GM18498 (cell line): ENCODE results near the gene ABLIM2.
A peak's percentile ranks its signal among the peaks of the same experiment; 100 is the strongest.
"Not testable (repeated sequence)": the region's sequence is repeated elsewhere in the genome, so short reads cannot be mapped to it uniquely, and the experiment has no call there.

ENCODE experiments used
- ATAC-seq: cut with Tn5 transposase; IDR thresholded peaks from one replicate; pipeline ENCODE4 v1.9.1; 2021; ENCODE audit warnings: mild to moderate bottlenecking, moderate library complexity; ENCODE audit not compliant: unreplicated experiment

ABLIM2 gene

DNA sequence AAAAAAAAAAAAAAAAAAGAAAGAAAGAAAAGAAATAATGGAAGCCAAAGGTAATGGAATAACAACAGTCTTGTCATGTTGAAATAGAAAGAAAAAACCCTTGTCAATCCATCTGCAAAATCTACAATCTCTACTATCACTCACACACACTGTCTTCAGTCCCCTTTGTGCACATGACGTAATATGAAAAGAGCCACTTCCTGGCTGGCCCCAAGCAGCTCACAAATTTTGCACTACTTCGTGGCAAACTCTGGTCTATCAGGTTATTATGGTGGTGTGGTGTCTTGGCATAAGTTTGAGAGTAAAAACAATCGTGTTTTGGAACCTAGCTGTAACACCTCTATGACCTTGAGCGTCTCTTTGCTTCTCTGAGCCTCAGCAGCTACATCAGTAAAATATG, 210.7 kb downstream of the ABLIM2 start:
- no peak for ATAC-seq

GRCh38 chr4:7945709-7946380, 212.8 kb downstream of the ABLIM2 start:
- no peak for ATAC-seq

- no peak for ATAC-seq
These were observed 213.9 kb downstream of the ABLIM2 start for GRCh38 chr4:7944599-7945220.

DNA sequence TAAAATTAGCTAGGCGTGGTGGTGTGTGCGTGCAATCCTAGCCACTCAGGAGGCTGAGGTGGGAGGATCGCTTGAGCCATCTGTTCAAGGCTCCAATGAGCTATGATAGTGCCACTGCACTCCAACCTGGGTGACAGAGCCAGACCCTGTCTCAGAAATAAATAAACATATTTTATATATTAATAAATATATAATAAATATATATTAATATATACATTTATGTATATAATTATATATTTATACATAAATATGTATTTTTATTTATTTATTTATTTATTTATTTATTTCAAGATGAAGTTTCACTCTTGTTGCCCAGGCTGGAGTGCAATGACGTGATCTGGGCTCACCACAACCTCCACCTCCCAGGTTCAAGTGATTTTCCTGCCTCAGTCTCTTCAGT, 214.9 kb downstream of the ABLIM2 start:
- not testable (repeated sequence) for ATAC-seq

GRCh38 chr4:7943211-7943610, 215.4 kb downstream of the ABLIM2 start:
- ATAC-seq, result no peak

DNA sequence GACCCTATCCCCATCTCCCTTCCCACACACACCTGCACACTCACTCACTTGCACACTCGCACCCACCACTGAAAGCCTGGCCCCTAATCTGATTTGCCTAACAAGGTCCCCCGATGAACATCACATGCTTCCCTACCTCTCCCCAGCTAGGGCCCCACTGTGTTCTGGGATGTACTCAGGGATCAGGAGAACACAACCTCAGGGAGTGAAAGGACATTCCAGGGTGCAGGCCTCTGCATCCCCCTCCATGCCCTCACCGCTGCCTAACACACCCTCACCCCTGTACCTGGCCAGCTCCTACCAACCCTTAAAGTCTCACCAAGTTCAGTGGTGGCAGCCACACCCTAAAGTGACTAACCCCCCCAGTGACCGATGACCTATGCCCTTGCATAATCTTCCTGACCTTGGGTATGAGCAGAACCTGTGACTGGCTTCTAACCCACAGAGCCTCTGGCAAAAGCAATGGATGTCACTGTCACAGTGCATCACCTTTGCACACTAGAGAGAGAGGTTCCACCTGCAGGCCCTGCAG, 216.6 kb downstream of the ABLIM2 start:
- ATAC-seq, result no peak

DNA sequence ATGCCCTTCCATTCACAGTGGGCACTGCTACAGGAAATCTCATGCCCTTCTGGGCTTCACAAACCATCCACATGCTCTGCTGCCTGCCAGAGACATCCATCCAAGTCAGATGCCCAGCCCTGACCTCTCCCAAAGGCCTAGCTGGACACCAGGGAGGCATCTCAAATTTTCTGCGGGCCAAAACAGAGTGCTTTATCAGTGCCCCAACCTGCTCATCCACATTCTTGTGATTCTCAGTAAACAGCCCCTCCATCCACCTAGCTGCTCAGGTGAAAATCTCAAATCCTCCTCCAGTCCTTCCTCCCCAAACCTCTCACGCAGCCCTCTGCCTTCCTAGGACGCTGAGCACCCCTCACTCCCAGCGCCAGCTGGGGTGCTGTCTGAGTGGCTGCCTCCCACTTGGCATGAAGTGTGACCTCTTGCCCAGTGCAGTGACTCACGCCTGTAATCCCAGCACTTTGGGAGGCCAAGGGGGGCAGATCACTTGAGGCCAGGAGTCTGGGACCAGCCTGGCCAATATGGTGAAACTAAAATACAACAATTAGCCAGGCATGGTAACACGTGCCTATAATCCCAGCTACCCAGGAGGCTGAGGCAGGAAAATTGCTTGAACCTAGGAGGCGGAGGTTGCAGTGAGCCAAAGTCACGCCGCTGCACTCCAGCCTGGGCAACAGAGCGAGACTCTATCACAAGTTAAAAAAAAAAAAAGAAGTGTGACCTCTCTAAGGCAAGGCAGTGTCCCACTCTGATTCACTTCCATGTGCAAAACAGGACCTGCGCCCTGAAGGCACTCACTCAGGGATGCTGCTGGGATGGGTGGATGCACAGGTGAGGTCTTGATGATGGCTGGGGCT, 217.3 kb downstream of the ABLIM2 start:
- no peak for ATAC-seq

DNA sequence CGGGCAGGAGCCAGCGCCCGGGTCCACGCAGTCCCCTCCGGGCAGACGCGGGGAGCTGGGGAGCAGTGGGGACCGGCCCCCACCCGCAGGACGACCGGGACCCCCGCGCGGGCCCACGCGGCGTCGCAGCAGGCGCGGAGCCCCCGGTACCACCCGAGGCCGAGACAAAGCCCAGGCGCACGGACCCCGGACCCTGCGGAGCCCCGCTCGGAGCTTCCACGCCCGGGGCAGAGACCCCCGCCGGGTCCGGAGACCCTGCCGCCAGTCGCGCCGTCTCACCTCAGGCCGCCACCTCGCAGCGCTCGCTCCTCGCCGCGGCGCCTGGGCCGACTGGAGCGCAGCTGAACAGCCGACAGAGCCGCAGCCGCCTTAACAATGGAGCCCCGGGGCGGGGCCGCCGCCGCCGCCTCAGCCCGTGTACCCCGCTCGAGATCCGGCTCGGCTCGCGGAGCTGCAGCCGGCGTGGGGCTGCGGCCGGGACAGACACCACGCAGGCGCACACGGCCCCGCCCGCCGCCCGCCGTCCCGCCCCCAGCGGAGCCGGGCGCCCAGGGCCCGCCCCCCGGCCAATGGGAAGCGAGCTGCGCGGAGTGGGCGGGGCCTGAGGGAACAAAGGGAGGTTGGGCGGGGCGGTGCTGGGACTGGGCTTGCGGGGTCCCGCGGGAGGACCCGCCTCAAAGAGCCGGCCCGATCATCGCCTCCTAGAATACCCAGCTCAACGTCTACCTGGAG, 219.1 kb downstream of the ABLIM2 start, which contains the start of gene AFAP1:
Gene AFAP1, minus strand, starts transcription at position 485 of the 732 bp plus-strand sequence. CDS start 67,783 bp downstream, outside the sequence.
- ATAC-seq, result peak; percentile 93

DNA sequence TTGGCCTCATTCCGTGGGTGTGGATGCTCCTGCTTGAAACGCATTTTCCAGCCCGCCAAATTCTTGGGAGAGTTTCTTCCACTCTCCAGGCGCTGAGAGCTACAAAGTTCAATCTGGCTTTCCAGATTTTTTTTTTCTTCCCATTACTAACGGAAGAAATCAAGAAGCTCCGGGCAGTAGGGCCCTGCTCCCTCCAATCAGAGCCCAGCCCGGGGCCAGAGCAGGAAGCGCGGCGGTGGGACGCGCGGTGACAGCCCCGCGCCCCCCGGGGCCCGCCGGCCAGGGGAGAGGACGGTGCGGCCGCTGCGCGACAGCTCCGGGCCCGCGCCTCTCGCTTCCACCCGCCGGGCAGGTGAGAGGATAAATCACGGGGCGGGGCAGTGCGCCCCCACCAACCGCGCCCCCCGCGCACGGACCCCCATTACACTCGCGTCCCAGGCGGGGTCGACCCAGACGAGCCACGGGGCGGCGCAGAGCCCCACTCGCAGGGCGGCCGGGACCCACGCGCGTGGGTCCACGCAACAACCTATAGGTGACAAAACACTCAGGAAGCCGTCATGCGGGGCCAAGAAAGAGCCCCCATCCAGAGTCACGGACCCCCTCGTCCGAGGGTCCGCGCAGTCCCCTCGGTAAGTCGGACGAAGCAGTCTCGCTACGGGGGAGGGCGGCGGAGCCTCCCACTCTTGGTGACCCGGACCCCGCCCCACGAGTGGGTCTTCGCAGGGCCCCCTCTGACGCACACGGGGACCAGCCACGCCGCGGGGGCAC, 219.8 kb downstream of the ABLIM2 start:
- ATAC-seq, result no peak

- no peak for ATAC-seq
These were observed 220.4 kb downstream of the ABLIM2 start for GRCh38 chr4:7938266-7938608.

DNA sequence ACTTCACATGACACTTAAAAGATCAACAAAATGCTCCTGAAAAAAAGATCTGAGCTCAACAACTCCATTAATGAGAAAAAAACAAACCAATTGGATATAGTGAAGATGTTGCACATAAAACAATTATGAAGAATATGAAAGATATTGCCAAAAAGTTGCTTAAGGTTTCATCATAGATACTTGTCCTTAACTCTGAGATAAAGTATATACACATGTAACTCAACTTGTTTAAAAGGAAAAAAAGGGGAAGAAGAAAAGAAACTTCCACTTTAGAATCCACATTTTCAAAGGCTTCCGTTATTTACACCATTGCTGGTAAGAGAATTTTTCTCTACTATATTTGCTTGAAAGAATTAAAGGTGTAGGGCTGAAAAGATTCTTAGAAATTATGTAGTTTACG, 221.6 kb downstream of the ABLIM2 start:
- ATAC-seq, result no peak

DNA sequence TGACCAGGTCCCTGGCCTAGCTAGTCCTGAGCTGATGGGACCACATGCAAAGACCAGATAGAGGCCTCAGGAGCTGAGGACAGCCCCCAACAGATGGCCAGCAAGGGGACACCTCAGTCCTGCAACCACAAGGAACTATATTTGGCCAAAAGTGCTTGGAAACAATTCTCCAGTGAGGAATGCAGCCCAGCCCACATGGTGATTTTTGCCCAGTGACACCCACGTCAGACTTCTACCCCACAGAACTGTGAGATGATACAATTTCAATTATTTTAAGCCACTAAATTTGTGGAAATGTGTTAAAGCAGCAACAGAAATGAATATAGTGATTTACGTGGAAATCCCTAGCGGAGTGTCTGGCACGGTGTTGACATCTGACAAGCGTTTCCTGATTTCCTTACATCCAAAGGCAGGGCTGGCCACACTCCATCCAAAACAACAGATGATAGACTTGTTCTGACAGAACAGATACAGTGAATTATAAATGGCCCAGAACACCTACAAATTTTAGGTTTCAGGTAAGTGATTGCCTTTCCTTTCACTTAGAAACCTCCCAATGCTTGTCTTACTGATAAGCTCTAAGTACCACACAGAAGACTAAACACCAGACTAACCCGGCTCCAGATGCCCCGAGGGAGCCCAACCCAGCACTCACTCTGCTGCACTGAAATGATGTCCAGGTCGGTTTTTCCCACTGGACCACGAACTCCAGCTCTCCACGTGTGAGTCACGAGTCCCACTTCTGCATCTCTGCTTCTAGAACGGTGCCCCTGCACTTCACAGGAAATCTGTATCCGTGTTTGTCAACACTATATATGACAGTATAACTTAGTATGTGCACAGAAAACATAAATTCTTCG, 224.7 kb downstream of the ABLIM2 start:
- no peak for ATAC-seq

GRCh38 chr4:7932287-7932686, 226.3 kb downstream of the ABLIM2 start:
- no peak for ATAC-seq

DNA sequence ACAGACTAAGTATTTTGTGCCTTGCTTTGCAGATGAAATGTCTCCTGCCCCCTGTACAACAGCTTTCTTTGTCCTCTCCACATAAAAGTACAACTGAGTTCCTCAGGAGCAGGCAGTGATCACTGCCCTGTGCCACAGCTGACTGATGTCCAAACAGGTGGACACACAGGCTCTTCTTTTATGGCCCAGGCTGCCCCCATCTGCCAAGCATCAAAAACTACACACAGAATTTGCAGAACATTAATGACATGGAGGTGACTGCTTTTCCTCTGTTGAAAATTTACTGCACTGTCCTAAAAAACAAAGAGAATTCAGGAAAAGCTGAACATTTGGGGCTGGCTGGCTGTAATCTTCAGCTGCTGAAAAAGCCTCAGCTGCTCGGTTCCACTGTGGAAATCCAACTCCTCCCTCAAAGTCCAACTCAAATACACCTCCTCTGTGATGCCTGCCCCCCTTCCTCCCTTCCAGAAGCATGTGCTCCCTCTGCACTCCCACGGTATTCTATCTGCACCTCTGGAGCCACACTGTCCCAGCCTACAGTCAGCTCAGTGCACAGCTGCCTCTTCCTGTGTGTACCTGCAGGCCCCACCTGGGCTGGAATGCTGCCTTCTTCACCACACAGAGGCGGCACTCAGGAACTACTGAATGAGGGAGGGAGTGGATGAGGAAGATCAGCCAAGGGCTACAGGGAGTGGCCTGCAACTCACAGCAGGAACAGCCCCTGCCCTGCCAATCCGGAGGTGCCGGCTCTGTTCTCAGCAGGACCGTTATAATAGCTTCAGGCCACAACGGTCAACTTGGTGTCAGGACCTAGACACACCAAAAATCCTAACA, 229.3 kb downstream of the ABLIM2 start:
- no peak for ATAC-seq

GRCh38 chr4:7928711-7929110, 229.9 kb downstream of the ABLIM2 start:
- ATAC-seq, result no peak

GRCh38 chr4:7926822-7927221, 231.8 kb downstream of the ABLIM2 start:
- no peak for ATAC-seq

GRCh38 chr4:7924570-7924969, 234.0 kb downstream of the ABLIM2 start:
- no peak for ATAC-seq

DNA sequence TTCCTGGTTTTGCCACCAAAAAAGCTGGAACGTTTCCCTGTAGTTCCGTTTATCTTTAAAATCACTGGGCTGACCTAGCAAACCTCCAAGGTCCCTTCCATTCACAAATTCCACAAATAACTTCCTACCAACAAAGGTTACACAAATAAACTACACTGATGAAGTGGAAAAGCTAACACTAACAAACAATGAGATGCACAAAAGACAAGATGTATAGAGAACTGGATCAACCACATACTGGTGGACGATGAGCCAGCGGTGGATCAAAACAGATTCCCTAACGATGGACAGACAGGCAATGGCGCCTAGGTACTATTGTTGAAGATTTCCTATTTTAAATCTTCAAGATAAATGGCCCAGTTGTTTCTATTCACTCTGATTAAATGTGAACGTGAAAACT, 234.4 kb downstream of the ABLIM2 start:
- no peak for ATAC-seq
